ENCODE measurements around the gene ZBTB7C.
A peak's percentile ranks its signal among the peaks of the same experiment; 100 is the strongest.

Gene ZBTB7C

GRCh38 chr18:48136827-48137373 lies 272.3 kb downstream of the ZBTB7C start:
- no peak overlapping the region for H3K27ac ChIP-seq
- DNase-seq (ENCODE audit: low read depth, low spot score), result no peak

GRCh38 chr18:48136051-48136826 lies 272.9 kb downstream of the ZBTB7C start:
- no peak overlapping the region for H3K27ac ChIP-seq

GRCh38 chr18:48135436-48135966 lies 273.7 kb downstream of the ZBTB7C start:
- no peak for DNase-seq (ENCODE audit: low read depth, low spot score)
- H3K27ac ChIP-seq, result no peak overlapping the region

More at GRCh38 chr18:48136051-48136826, 272.9 kb downstream of the ZBTB7C start:
- DNase-seq (ENCODE audit: low read depth, low spot score), result no peak

- DNase-seq (ENCODE audit: low read depth, low spot score), result no peak
Measured at GRCh38 chr18:48134609-48135008, 274.6 kb downstream of the ZBTB7C start.

GRCh38 chr18:48133671-48134251 lies 275.4 kb downstream of the ZBTB7C start:
- H3K27ac ChIP-seq, result peak overlapping the region; percentile 42
- DNase-seq (ENCODE audit: low read depth, low spot score), result peak; percentile 27

More at GRCh38 chr18:48134609-48135008, 274.6 kb downstream of the ZBTB7C start:
- no peak overlapping the region for H3K27ac ChIP-seq

- DNase-seq (ENCODE audit: low read depth, low spot score), result no peak
- peak overlapping the region; percentile 42 for H3K27ac ChIP-seq
Measured at GRCh38 chr18:48132797-48133655, 276.2 kb downstream of the ZBTB7C start.

GRCh38 chr18:48131042-48131441 lies 278.1 kb downstream of the ZBTB7C start:
- H3K27ac ChIP-seq, result no peak overlapping the region
- no peak for DNase-seq (ENCODE audit: low read depth, low spot score)

GRCh38 chr18:48129621-48130082 lies 279.5 kb downstream of the ZBTB7C start:
- H3K27ac ChIP-seq, result no peak overlapping the region
- no peak for DNase-seq (ENCODE audit: low read depth, low spot score)

GRCh38 chr18:48127606-48128005 lies 281.6 kb downstream of the ZBTB7C start:
- DNase-seq (ENCODE audit: low read depth, low spot score), result no peak
- no peak overlapping the region for H3K27ac ChIP-seq

GRCh38 chr18:48126240-48126639 lies 282.9 kb downstream of the ZBTB7C start:
- no peak for DNase-seq (ENCODE audit: low read depth, low spot score)
- no peak overlapping the region for H3K27ac ChIP-seq

GRCh38 chr18:48125724-48126123 lies 283.5 kb downstream of the ZBTB7C start:
- DNase-seq (ENCODE audit: low read depth, low spot score), result no peak
- no peak overlapping the region for H3K27ac ChIP-seq

- H3K27ac ChIP-seq, result no peak overlapping the region
Measured at GRCh38 chr18:48124857-48125626, 284.1 kb downstream of the ZBTB7C start.

GRCh38 chr18:48123941-48124340 lies 285.2 kb downstream of the ZBTB7C start:
- no peak for DNase-seq (ENCODE audit: low read depth, low spot score)
- no peak overlapping the region for H3K27ac ChIP-seq

More at GRCh38 chr18:48124857-48125626, 284.1 kb downstream of the ZBTB7C start:
- no peak for DNase-seq (ENCODE audit: low read depth, low spot score)

GRCh38 chr18:48123324-48123723 lies 285.9 kb downstream of the ZBTB7C start:
- no peak for DNase-seq (ENCODE audit: low read depth, low spot score)
- H3K27ac ChIP-seq, result no peak overlapping the region

GRCh38 chr18:48122816-48123215 lies 286.4 kb downstream of the ZBTB7C start:
- DNase-seq (ENCODE audit: low read depth, low spot score), result no peak
- no peak overlapping the region for H3K27ac ChIP-seq

GRCh38 chr18:48122376-48122775 lies 286.8 kb downstream of the ZBTB7C start:
- H3K27ac ChIP-seq, result no peak overlapping the region
- DNase-seq (ENCODE audit: low read depth, low spot score), result no peak

- H3K27ac ChIP-seq, result no peak overlapping the region
- DNase-seq (ENCODE audit: low read depth, low spot score), result no peak
Measured at GRCh38 chr18:48121752-48122151, 287.4 kb downstream of the ZBTB7C start.

GRCh38 chr18:48119204-48119603 lies 290.0 kb downstream of the ZBTB7C start:
- no peak for DNase-seq (ENCODE audit: low read depth, low spot score)
- peak overlapping the region; percentile 13 for H3K27ac ChIP-seq

- DNase-seq (ENCODE audit: low read depth, low spot score), result no peak
- H3K27ac ChIP-seq, result no peak overlapping the region
Measured at GRCh38 chr18:48116873-48117630, 292.1 kb downstream of the ZBTB7C start.
